Neural crest cell (in vitro differentiated cells): Measurements from ENCODE around the gene MLYCD. TPM values are rescaled to one million over a fixed set of nuclear protein-coding genes. Genes with fewer than 3 reads are reported as not detected.

Experiments used
- total RNA-seq: library from RNA; stranded (reverse); gene quantifications from 2 replicates; pipeline ENCODE4 v1.2.1, GENCODE V29; 2021

Gene MLYCD
- total RNA-seq, 1 donor from 2014 or later = 5.2 TPM

Other genes starting within 250 kb of the MLYCD start
- 237 and 241 TPM in 2 replicates for gene HSBP1, start 91.1 kb upstream of the MLYCD start, total RNA-seq
- 2.4 and 3.0 TPM in 2 replicates for gene OSGIN1, start 54.1 kb downstream of the MLYCD start, total RNA-seq
- 16.2 and 19.6 TPM in 2 replicates for gene NECAB2, start 69.1 kb downstream of the MLYCD start, total RNA-seq
- not detected in 2 replicates for gene SLC38A8, start 143.7 kb downstream of the MLYCD start, total RNA-seq
- gene MBTPS1, start 217.8 kb downstream of the MLYCD start, total RNA-seq = 53.8 and 59.0 TPM in 2 replicates
- gene HSDL1, start 246.1 kb downstream of the MLYCD start, total RNA-seq = 68.2 TPM in 2 replicates
- 0.20 and 0.35 TPM in 2 replicates for gene DNAAF1, start 246.2 kb downstream of the MLYCD start, total RNA-seq